GM21619 (cell line): ENCODE measurements around the gene LENG1.
"Not testable (repeated sequence)": the region's sequence is repeated elsewhere in the genome, so short reads cannot be mapped to it uniquely, and the experiment has no call there.

Source experiments
- ATAC-seq: cut with Tn5 transposase; IDR thresholded peaks from one replicate; pipeline ENCODE4 v1.9.1; 2021; ENCODE audit not compliant: unreplicated experiment

LENG1 gene

DNA sequence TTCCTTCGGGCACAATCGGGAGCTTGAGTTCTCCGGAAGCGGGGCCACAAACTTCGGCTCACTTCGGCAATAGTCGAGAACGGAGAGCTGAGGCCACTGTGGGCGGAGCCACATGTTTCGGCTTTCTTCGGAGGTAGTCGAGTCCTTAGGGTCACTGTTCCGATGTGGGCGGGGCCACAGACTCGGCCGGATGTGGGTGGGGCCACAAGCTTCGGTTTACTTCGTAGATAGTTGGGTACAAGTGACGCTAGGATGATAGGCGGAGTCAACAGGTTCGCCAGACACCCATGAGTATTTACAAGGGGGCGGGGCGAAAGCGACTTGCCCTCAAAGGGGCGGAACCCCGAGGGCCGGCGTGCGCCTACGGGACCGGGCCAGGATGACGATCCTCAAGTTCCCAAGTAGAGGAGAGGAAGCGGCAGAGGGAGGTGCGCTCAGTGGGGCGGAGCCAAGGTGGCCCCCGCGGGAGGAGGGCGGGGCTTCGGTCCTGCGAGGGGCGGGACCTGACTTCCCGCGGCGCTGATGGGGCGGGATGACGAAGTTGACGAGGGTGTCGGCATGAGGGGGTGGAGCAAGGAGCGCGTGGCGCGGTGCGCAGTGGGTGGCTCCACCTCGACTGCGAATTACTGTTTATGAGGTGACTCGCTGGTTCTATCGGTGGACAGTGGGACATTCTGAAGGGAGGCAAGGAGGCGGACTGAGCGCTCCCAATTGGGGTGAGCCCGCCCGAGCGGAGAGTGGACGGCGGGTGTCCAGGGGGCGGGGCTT is 30.4 kb upstream of the LENG1 start:
- peak; percentile 45 for ATAC-seq

DNA sequence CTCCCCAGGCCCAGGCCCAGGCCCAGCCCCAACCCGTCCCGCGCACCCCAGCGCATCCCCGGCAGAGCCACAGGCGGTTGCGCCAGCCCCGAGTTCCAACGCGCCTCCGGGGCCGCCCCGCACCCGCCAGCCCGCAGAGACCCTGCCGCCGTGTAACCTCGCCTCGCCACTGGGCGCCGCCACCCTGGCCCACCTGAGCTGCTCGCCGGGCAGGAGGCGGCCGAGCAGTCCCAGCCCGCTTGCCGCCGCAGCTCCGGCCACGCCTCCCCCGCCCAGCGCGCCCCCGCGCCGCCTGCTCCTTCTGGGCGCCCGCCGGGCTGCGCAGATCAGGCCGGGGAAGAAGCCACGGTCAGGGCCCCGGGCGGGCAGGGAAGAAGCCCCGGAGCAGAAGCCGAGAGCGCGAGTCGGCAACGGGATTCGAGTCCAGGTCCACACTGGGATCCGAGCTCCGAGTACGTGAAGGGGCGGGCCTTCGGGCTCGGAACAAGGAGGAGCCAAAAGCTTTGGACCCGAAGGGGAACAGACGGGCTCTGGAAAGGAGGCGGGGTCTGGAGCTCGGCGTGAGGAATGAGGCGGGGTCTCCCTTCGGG is 29.7 kb upstream of the LENG1 start, which contains the start of gene MBOAT7:
TSS of gene MBOAT7 (minus strand) at position 436 of the 590 bp plus-strand sequence. CDS start 1,072 bp downstream, outside the sequence.
- ATAC-seq: peak; percentile 7

DNA sequence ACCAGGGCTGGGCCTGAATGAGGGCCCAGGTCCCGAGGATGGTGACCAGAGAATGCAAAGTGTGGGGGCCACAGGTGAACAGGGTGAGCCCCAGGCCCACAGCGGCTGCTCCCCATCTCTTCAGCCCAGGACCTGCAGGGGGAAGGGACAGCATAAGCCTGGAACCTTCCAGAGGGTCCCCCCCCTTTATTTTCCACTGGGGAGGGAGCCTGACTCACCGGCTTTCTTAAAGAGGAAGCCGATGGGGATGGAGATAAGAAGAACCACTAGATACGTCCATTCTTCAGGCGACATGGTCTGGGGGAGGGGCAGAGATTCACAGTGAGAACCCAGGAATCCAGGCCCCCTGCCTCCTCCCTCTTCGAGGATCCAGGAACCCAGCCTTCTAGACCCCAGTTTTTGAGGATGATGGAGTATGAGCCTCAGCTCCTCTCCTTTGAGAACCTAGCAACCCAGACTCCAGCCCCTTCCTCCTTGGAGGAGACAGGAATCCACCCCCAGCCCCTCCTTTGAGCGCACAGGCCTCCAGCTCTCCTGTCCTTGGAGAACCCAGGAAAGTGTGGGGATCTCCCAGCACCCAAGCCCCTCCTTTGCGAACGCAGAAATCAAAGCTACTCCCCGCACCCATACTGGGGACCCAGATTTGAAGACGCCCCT is 28.8 kb upstream of the LENG1 start:
- ATAC-seq: no peak

DNA sequence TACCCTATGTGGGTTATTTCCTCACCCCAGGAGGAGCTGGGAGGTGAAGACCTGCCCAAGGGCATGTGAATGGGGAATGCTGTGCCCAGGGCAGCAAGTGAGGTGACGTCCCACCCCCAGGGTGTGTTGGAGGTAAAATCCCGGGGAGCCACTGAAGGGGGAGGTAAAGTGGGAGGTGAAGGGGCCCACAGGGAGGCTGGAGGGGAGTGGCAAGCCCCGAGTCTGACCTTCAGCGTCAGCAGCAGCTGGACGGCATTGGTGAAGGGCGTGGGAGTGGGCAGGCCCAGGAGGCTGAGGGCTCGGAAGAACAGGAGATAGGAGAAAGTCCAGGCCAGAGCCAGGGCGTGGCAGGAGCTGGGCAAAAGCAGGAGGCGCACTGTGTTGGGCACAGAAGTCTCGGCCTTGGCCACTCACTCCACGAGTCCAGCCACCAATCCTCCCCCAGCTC is 27.4 kb upstream of the LENG1 start:
- ATAC-seq: no peak

DNA sequence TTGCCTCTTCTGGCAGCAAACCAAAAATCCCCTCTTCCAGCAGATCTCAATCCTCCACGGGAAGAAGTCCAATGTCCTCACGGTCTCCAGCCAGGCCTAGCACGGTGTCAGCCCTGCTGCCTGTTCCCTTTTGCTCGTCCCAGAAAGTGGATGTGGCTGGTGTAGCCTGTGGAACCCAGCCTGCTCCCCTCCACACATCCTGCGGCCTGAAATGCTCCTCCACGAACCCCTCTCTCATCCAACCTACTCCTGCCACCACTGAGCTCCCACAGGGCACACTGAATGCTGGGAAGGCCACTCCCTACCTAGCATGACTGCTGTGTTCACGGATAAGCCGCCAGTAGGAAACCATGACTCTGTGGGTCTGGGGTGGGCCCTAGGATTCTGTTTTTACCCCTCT is 26.8 kb upstream of the LENG1 start:
- ATAC-seq: no peak

DNA sequence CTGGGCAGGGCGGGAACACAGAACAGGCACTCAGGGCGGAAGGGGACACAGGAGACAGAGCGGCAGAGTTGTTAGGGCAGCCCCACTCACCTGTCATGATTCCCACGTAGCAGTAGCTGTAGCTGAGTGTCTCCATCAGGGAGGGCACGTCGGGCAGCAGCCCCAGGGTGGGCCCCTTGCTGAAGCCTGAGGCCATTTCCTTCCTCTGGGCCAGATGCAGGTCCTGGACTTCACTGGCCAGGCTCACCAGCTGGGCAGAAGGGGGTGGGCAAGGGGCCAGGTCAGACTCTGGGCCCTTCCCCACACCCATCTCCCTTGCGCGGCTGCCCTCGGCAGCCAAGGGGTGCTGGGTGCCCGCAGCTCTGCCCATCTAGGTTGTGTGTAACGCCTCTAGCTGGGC is 23.9 kb upstream of the LENG1 start:
- no peak for ATAC-seq

DNA sequence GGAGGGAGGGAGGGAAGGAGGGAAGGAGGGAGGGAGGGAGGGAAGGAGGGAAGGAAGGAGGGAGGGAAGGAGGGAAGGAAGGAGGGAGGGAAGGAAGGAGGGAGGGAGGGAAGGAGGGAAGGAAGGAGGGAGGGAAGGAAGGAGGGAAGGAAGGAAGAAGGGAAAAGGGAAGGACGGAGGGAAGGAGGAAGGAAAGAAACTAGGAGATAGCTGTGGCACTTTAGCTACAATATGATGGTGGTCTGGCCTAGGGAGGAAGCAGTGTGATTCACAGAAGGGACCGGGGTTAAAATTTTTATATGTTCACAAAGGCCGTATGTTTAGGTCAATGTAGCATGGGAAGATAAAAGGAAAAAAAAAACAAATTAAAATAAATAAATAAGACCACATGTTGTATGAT is 22.4 kb upstream of the LENG1 start:
- ATAC-seq: not testable (repeated sequence)

DNA sequence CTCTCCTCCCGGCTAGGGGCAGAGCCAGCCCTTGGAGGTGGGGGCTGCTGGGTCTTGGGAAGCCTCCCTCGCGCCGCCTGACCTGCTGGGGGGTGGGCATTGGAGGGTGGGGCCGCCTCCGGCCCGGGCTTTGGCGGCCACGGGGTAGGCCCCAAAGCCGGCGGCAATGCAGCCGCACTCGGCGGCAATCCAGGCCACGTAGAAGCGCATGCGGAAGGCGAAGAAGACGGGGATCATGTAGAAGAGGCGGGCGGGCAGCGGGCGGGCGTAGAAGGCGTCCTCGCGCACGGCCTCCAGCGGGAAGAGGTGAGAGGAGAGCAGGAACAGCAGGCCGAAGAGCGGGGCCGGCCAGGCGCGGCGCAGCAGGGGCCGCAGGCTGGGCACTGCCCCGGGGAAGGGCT is 21.2 kb upstream of the LENG1 start:
- no peak for ATAC-seq

DNA sequence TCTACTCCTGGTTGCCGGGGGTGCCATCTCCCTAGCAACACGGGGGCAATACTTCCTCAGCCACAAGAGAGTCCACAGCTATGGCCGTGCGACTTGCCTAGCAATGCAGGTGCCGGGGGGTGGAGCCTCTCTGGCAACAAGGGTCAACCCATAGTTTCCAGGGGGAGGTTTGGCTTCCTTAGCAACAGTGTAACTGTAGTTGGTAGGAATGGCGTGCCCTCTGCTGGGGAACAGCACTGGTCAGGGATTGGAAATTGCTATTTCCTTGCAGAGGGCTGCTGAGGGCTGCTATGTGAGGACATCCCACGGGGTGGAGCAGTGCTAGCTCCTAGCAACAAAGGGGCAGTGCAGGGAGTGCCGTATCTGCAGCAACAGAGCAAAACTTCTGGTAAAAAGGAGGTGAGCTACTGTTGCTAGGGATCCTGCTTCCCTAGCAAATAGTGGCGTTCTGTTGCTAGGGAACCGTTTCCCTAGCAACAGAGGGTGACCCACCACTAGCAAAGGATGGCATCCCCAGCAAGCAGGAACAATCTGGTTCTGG is 20.5 kb upstream of the LENG1 start:
- no peak for ATAC-seq

DNA sequence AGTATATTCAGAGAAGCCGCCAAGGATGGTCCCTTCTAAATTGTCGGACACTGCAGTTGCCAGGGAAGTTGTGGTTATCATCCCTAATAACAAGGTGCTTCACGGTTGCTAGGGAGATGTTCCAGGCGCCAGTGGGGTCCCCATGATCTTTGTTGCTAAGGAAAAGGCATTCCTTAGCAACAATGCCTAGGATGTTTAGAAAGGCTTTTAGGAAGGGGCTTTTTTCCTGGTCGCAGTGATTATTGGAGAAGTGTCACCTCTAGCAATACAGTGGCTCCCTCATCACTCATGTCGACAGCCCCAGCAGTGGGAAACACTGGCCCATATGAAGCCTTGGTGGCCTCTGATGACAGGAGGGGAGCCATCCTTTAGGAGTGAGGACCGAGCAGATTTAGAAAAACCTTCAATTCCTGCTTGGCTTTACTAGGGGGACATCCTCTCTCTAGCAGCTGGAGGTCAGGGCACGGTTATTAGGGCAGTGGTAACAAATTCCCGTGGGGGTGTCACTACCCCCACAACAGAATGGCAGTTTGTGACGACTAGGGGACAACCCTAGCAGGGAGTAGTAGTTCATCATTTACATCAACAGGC is 19.8 kb upstream of the LENG1 start:
- no peak for ATAC-seq

DNA sequence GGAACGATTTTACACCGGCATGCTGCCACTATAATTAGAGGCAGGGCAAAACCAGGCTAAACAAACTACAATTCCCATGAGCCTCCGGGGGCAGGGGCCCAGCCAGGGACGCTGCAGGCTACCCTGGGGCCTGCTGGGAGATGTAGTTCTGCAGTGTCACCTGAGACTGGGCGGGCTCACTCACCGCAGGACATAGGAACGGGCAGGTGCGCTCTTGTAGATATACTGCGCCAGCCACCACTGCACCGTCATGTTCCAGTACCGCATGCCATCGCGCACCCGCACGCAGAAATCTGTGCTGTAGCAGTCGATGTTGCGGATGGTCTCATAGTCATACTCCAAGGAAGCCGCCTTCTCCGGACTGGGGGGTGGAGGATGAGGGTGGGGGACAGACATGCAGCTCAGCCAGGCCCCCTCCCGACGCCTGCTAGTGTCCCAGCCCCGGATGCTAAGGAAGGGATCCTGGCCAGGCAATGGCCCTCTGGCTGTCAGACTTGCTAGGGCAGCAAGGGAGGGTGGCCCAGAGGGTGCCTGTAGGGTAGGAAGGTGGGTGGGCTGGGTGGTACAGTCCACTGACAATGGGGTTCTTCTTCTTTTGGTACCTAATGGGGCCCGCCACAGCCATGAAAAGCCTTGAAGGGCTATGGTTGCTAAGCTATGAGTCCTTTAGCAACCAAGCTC is 19.2 kb upstream of the LENG1 start:
- ATAC-seq: no peak

DNA sequence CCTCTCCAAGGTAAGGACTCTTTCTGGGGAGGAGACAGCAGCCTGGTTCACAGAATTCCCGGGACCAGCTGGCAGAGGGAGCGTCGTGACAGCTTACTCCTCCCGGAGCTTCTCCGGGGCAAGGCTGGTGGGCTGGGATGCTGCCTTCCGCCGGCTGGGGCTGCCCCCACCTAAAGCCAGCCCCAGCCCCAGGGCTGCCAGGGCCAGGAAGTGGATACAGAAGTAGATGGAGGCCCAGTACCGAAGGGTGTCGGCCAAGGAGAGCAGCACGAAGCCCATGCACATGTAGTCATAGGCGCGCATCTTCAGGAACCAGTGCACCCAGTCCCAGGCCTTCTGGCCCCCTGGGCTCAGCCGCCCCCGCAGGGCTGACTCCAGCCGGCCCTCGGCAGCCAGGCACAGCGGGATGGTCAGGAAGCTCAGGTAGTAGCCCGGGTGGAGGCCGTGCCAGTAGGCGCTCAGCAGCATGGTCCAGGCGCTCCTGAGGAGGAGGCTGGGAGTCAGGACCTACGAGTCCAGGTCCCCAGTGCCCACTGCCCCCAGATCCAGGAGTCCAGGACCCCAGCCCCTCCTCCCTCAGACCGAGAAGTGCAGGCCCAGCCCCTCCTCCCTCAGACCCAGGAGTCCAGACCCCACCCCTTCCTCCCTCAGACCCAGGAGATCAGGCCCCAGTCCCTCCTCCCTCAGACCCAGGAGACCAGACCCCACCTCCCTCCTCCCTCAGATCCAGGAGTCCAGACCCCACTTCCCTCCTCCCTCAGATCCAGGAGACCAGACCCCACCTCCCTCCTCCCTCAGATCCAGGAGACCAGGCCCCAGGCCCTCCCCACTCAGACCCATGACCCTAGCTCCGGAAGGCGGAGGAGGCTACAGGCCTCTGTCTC is 14.7 kb upstream of the LENG1 start:
- no peak for ATAC-seq

DNA sequence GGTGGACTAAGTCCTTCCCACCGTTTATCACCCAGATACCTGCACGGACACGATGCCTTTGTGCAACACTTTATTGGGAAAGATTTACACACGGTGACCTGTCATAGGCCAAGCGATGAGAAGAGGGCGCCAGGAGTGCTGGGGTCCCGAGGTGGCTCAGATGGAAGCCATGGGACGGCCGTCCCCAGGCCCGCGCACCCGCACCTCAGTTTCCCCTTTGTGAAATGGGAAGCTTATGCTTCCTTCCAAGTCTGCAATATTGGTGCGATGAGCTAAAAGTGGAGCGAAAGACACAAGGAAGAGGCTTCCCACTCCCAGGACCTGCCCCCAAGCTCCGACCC is 13.8 kb upstream of the LENG1 start:
- no peak for ATAC-seq

DNA sequence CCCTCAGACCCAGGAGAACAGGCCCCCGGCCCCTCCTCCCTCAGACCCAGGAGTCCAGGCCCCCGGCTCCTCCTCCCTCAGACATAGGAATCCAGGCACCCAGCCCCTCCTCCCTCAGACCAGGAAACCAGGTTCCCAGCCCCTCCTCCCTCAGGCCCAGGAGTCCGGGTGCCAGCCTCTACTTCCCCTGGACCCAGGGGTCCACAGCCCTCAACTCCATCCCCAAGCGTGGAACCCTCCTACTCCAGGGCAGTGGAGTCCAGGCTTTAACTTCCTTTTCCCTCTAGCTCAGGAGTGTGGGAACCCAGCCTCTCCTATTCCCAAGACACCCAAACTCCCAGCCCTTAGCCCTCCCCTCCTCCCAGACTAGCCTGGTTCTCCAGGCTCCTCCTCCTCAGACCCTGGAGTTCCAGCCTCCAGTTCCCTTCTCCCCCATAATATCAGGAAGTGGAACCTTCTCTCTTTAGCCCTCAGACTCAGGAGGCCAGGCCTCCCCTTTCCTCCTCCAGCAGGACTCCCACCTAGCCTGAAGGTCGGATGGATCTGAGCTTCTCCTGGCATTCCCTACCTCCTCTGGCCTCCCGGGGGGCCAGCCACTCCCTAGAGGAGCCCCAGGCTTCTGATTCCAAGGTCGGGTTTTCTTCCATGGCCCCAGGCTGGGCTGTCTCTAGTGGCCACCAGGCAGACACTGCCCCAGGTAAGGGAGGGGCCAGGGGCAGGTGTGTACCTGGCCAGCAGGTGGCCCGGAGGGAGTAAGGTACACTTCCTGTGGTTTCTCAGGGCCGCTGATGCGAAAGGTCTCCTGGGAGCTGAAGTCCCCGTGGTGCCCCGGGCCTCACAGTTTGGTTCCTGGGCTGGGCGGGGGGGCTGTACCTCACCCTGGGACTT is 13.2 kb upstream of the LENG1 start, which contains the start of gene TMC4:
TSS of gene TMC4 (minus strand) at position 690 of the 888 bp plus-strand sequence. CDS start at position 647, 43 bp downstream.
- ATAC-seq: no peak

DNA sequence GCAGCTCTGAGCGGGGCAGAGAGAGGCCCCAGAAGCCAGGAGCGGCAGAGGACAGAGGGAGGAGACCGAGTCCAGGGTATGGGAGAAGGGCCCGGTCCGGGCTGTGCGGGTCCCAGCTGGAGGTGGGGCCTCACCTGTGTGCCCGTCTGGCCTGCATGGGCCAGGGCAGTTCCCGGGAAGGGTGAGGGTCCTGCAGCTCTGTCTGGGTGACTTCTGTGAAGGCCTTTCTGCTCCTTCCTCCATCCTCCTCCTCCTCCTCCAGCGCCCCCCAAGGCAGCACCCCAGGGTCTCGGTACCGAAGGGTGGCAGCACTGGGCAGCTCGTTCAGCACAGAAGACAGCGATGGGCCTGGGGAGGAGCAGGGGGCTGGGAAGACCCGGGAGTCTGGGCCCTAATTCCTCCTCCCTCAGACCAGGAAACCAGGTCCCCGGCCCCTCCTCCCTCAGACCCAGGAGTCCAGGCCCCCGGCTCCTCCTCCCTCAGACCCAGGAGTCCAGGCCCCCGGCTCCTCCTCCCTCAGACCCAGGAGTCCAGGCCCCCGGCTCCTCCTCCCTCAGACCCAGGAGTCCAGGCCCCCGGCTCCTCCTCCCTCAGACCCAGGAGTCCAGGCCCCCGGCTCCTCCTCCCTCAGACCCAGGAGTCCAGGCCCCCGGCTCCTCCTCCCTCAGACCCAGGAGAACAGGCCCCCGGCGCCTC is 12.4 kb upstream of the LENG1 start:
- ATAC-seq: not testable (repeated sequence)

DNA sequence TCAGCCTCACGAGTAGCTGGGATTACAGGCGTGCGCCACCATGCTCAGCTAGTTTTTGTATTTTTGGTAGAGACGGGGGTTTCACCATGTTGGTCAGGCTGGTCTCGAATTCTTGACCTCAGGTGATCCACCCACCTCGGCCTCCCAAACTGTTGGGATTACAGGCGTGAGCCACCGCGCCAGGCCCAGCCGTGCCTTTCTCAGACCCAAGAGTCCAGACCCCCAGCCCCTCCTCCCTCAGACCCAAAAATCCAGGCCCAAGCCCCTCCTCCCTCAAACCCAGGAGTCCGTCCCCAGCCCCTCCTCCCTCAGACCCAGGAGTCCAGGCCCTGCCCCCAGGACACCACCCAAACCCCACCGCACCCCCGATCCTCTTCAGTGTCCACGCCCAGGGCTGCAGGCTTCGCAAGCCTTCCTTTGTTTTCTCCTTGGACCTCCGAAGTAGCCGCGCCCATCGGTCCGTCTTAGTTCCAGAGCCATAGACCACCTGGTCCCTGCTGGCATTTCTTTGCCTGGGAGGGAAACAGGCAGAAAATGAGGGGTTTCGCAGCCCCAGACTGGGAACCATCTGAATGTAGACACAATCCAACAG is 9.7 kb upstream of the LENG1 start:
- no peak for ATAC-seq

DNA sequence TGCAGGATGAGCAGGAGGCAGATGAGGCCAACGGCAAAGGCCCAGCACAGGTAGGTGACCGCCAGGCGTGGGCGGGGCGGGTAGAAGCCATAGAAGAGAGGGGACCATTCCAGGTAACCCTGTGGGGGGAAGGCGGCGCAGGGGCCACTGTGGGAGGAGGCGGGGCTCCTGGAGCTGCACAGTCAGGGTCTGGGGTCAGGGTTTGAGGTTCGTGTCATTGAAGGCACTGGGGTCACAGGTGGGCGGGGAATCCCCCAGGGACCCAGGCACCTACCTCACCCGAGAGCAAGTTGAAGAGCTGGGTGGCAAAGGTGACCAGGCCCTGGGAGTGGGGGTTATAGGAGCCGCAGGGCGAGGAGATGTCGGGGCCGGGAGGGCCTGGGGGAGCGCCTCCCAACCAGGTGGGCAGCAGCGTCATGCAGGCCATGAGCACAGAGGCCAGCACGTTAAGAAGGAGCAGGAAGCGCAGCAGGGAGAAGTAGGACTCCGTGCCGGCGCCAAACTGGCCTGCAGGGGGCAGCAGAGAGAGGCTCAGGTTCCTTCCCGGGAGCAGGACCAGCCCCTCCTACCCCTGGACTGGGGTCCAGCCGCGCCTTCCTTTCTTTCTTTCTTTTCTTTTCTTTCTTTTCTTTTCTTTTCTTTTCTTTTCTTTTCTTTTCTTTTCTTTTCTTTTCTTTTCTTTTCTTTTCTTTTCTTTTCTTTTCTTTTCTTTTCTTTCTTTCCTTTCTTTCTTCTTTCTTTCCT is 8.8 kb upstream of the LENG1 start:
- ATAC-seq: peak; percentile 61
